HG02678 (cell line): ENCODE data around the gene SUMO3.
"Not testable (repeated sequence)": the region's sequence is repeated elsewhere in the genome, so short reads cannot be mapped to it uniquely, and the experiment has no call there.

Experiments used
- ATAC-seq: cut with Tn5 transposase; IDR thresholded peaks from one replicate; pipeline ENCODE4 v1.9.1; 2021; ENCODE audit warnings: mild to moderate bottlenecking, moderate library complexity; ENCODE audit not compliant: unreplicated experiment

The SUMO3 gene

DNA sequence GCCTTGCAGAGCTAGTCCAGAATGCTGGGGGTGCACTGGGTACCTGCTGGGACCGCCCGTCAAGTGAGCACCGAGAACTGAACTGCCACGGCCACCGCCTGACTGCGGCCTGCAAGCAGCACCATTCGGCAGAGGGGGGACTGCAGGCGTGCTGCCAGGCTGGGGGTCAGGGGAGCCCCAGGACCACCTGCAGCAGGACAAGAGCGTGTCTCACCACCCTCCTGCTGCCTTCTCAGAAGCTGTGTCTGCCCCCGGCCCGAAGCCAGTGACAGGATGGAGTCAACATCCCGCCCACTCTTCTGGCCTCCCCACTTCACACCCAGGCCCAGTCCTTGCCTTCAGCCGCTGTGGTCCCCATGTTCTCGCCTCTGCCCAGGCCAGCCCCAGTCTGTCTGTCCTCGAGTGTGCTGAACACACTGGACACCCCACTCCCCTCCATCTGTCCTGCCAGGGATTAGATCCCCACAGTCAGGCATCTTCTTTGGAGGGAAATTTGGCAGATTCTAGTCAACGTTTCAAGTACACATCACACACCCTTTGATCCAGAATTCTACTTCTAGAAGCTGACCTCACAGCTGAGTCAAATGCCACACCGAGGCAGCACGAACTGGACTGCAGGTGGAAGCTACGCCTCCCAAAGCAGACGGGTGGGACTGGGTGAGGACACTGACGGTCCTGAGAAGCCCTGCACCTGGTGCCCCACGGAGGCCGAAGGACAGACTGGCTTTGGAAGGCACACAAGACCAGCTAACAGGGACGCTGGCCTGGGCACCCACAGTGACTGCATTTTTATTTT lies 29.6 kb upstream of the SUMO3 start:
- no peak for ATAC-seq

DNA sequence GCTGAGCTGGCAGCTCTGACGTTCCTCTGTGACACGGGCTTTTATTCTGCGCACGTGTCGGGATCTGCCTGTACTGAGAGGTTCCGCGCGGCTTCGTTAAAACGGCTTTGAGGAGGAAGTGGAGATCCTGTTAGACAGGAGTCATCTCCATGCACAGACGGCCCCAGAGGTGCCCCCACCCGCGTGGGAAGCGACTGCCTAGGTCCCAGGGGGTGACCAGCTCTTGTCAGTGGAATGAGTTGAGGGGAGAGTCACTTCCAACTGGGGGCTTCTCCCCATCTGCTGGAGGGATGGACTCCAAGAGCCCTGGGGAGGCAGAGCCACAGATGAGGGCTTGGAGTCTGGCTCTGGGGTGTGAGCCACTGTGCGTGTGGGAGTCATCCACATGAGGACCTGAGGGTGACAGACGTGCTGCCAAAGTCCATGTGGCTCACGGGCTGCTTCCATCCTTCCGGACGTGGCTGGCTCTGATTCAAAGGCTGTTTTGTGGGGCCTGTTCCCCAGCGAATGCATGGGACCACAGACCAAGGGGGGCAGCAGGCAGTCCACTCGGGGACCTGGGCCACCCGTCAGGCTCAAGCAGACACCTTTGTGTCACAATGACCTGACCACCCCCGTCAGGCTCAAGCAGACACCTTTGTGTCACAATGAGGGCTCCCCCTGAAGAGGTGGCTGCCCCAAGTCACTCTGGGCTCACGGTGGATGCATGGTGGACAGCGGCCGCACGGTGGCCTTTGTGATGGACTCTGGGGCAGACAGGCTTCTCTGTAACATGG lies 28.8 kb upstream of the SUMO3 start:
- ATAC-seq = no peak

DNA sequence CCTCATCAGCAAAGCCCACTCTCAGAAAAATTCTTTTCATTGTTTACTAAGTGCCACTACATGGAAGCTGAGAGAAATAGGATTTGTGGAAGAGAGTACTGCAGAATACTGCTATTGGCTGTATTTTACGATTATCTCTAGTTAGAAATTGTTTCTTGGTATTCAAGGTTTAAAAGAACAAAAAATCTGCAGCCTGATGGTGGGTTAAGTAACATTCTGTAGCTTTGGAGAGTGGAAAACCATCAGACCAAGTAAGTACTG lies 28.3 kb upstream of the SUMO3 start:
- no peak for ATAC-seq

GRCh38 chr21:44845418-44846223 lies 27.8 kb upstream of the SUMO3 start:
- ATAC-seq = peak; percentile 56

DNA sequence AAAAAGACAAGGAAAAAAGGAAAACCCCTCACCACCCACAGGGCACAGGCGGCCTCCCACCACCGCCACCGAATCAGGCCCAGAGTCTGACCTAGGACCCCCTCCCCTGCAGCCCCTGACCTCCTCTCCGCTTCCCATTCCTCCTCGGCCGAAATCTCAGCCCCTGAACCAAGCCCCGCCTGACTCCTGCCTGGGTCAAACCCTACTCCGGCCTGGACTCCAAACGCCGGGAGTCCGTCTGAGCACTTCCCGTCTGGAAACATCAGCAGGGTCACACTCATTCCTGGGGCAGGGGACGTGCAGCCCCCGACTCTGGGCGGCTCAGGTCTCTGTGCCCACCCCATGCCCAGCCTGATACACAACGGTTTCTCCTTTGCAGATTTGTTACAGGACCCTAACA lies 26.4 kb upstream of the SUMO3 start:
- no peak for ATAC-seq

DNA sequence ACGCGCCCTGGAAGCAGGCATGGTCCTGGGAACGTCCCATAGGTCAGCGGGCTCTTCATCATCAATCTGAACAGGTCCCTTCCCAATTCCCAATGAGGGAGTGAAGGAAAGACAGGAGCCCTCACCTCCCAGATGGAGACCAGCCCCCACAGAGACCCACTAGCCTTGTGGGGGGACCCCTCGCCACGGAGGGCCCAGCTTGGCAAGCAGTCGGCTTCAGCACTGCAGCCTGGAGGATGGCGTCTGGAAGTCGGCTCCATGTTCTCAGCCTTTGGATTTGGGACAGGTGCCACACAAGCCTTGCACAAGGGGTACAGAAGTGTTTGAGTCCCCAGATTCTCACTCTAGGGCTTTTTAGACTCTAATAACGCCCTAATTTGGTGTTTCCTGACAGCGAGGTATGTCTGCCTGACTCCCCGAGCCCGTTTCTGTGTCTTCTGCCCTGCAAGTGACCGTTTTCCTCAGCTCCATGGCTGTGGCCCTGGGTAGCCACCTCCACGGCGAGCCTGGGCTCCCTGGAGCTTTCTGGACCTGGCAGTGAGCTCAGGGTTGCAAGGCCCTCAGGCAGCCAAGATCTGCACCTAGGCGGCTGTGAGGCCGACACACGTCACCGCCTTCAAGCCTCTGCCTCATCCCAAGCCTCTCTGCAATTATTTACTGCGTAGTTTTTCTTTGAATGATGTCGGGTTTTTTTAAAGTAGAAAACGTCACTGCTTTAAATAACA lies 25.0 kb upstream of the SUMO3 start:
- ATAC-seq = no peak

DNA sequence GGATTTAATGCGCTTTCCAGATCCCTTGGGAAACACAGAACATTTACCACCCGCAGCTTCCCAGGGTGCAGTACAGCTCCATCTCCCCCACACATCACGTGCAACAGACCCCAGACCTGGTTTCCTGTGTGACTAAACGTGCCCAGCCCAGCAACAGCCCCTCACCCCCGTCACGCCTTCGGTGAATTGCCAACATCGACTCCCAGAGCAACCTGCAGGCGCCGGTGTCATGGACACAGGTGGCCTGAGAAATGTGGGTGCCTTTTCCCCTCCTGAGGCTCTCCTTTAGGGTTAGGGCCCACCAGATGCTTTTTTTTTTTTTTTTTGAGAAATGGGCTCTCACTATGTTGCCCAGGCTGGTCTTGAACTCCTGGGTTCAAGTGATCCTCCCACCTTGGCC lies 24.2 kb upstream of the SUMO3 start:
- no peak for ATAC-seq

- ATAC-seq = no peak
Measured at GRCh38 chr21:44840771-44841170, 22.9 kb upstream of the SUMO3 start.

DNA sequence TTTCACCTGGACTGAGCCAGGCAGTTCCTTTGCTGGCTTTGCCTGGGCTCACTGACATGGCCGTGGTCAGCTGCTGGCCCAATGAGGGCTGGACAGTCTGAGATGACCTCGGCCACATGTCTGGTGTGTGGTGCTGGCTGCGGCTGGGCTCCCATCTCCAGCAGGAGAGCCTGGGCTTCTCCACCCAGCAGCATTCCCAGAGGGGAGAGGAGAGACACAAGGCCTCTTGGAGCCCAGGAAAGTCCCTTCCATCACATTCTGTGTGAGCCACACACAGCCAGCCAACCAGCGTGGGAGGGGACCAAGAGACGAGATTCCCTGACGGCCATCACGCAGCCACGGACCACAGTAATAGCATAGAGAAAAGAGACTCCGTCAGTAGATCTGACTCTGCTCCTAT lies 21.1 kb upstream of the SUMO3 start:
- no peak for ATAC-seq

- no peak for ATAC-seq
Measured at GRCh38 chr21:44838039-44838895, 20.4 kb upstream of the SUMO3 start.

GRCh38 chr21:44837537-44837936 lies 19.7 kb upstream of the SUMO3 start:
- no peak for ATAC-seq

DNA sequence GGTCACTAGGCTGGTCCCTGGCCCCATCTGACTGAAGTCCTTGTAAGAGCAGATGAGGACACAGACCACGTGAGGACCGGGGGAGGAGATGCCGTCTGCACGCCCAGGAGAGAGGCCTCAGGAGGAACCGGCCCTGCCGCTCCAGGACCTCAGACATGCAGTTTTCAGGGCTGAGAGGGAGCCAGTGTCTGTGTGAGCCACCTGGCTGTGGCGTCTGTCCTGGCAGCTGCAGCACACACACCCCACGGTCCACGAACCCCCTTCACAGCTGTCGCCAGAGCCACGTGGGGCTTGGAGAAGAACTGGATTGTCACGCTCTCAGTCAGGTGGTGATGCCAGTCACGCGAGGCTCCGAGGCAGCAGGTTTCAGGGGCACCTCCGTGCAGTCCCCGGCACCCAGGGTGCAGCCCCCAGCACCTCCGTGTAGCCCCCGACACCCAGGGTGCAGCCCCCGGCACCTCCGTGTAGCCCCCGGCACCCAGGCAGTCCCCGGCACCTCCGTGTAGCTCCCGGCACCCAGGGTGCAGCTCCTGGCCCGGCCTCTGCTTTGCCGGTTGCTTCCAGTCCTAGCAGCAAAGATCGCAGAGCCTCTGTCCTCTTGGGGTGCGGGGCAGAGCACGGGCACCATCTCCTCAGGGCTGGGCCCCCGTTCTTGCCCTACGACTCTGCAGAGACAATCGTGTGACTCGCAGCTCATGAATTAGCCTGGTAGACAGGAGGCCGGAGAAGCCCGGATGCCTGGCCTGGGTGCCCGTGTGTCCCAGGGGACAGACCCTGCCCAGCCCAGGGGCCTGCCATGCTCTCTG lies 19.0 kb upstream of the SUMO3 start:
- no peak for ATAC-seq

DNA sequence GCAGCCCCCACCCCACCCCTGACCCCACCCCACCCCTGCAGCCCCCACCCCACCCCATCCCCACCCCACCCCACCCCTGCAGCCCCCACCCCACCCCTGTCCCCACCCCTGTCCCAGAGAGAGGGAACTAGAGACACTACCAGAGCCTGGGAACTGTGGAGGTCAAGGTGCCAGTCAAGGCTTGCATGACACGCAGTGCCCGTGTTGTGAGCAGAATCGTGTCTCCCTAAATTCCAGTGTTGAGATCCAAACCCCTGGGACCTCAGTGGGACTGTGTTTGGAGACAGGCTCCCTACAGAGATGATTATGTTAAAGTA lies 18.4 kb upstream of the SUMO3 start:
- ATAC-seq = no peak

GRCh38 chr21:44835647-44835973 lies 17.7 kb upstream of the SUMO3 start:
- no peak for ATAC-seq

DNA sequence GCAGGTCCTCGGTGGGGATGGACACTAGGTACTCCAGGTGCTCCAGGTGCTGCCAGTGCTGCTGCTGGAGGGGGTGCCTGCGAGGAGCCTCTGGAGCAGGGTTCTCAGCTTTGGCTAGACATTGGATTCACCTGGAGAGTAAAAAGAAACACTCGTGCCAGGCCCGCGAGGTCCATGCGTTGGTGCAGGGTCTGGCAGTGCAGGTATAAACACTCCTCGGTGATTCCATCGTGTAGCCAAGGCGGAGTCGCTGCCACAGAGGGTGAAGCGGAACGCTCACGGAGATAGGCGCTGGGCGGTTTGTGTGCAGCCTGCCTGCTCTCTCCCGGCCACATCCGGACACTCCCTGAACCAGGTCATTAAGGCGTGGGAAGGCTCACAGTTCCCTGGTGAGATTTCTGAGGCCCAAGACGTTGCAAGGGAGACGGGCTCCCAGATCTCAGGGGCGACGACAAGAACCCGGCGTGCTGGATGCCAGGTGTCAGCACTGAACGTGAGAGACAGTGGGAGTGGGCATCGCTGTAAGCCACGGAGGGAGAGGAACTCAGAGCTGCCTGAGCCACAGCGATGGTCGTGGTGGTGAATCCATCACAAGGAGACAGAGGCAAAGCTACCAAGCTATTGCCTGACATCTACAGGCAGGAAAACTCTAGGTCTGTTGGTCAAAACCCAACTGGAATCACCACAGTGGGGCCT lies 17.2 kb upstream of the SUMO3 start:
- ATAC-seq = no peak

DNA sequence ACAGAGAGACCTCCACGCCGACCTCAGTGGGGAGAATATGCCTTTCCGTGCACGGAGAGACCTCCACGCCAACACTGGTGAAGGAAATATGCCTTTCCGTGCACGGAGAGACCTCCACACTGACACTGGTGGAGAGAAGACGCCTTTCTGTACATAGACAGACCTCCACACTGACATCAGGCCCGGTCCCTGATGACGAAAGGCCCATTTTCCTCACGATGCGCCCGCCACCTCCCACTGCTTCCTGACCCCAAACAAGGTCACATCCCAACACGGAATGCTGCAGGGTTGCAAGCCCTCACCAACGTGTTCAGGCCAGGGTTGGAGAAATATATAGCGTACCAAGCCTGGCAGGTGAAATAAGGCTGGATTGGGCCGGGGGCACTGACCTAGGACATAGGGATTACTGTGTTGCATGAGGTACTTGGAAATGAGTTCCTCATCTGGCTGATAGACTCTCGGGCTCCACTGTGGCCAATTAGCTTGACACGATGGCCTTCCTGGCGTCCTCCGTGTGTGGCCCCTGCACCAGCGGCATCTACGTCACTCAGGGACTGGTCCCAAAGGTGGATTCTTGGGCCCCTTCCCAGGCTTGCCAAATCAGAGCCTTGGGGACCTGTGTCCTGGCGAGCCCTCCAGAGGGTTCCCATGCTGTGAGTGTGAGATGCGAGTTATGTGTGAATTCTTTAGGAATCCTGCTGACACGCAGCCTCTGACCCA lies 16.5 kb upstream of the SUMO3 start:
- ATAC-seq = no peak

- ATAC-seq = no peak
Measured at GRCh38 chr21:44833663-44834062, 15.8 kb upstream of the SUMO3 start.

DNA sequence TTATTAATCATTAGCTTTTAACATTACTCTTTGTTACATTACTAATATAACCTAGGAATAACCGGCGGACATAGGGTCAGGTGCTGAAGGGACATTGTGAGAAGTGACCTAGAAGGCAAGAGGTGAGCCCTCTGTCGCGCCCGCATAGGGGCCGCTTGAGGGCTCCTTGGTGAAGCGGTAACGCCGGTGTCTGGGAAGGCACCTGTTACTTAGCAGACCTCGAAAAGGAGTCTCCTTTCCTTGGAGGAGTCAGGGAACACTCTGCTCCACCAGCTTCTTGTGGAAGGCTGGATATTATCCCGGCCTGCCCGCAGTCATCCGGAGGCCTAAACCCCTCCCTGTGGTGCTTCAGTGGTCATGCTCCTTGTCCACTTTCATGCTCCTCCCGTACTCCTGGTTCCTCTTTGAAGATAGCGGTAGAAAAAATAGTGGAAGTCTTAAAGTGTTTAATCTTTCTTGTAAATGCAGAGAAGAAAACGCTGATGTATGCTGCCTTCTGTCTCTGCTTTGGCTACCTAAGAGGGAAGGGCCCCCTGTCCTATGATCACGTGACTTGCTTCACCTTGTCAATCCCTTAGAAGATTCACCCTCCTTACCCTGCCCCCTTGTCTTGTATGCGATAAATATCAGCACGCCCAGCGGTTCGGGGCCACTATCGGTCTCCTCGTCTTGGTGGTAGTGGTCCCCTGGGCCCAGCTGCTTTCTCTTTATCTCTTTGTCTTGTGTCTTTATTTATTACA lies 14.8 kb upstream of the SUMO3 start:
- not testable (repeated sequence) for ATAC-seq
